ENCODE data around the gene PPP1R1B. TPM values are rescaled to one million over a fixed set of nuclear protein-coding genes. Genes with fewer than 3 reads are reported as not detected.

PPP1R1B gene
- total RNA-seq, 1 donor from 2014 or later: not detected

DNA sequence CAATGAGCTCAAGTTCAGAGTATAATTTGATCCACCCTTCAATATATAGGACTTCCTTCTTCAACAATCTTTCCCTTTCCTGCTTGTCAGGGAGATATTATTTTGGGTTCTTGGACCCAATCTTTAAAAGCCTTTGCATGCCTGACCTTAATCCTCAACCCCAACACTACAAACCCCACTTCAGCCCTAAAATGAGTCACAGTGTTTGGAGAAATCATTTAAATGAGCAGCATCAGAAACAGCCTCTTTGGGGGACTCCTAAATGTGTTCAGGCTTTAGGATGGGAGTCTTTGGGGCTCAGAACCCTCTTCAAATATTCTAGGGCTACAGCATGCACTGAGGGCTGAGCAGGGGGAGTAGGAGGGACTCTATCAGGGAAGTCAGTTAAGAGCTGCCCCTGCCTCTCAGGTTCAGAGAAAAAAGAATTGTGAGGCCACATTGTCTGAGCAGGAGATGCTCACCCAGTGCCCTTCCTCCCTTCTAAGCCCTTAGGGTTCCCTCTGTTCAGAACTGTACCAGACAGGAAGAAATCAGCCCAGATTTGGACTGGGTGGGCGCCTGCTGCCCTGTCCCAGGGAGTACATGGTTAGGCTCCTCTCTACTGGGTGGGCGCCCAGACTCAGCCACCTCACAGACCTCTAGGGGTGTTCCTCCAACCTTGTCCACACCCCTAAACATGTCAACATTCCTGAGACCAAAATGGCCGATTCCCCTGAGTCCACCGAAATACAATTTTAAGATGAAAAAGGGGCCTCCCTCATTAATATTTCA lies 24.0 kb upstream of the PPP1R1B start:
- Mint-ChIP-seq H3K9me3 (ENCODE audit: low read depth) (no peaks in the 10 kb centered on the region), H3K27ac (no peak overlapping the region), H3K27me3 (peaks cover 77% of the 10 kb centered on the region), H3K4me1 (ENCODE audit: low read depth) (no peaks in the 10 kb centered on the region), H3K4me3 (ENCODE audit: low read depth) (no peak overlapping the region), H3K36me3 (ENCODE audit: insufficient read depth) (no peaks in the 10 kb centered on the region)
- TF ChIP-seq, protein P1, sequence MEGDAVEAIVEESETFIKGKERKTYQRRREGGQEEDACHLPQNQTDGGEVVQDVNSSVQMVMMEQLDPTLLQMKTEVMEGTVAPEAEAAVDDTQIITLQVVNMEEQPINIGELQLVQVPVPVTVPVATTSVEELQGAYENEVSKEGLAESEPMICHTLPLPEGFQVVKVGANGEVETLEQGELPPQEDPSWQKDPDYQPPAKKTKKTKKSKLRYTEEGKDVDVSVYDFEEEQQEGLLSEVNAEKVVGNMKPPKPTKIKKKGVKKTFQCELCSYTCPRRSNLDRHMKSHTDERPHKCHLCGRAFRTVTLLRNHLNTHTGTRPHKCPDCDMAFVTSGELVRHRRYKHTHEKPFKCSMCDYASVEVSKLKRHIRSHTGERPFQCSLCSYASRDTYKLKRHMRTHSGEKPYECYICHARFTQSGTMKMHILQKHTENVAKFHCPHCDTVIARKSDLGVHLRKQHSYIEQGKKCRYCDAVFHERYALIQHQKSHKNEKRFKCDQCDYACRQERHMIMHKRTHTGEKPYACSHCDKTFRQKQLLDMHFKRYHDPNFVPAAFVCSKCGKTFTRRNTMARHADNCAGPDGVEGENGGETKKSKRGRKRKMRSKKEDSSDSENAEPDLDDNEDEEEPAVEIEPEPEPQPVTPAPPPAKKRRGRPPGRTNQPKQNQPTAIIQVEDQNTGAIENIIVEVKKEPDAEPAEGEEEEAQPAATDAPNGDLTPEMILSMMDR (IDR thresholded peaks at IDR 0.05; ENCODE audit: unreplicated experiment): no peak
- DNase-seq (ENCODE audit: low spot score, unreplicated experiment): no peak

DNA sequence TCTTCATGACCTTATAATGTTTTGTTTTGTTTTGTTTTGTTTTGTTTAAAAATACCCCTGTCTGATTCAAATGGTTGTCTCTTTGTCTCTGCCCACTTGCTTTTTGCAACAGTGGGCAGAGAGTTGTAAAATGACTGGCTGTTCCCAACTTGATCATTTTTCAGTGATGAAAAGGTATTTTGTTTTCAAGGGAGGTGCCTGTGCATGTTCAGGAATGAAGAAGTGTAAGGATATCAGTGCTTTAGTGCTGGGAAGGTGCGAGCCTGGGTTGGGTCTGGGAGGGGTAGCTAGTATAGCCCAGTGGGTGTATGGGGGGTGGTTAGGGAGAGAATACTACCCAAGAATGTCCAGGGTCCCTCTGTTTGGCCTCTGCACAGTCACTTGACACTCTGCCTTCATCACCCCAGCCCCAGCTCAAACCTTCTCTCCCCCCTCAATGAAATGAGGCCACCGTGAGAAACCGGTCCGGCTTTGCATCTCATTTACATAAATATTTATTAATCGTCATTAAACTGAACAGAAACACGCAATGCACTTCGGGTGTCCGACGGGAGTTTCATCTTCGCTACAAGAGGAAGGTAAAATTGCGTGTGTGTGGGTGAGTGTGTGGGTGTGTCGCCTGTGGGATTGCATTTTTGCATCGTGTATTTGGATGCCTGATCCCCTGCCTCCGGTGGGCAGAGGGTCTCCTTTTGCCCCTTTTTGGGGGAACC lies 23.3 kb upstream of the PPP1R1B start:
- no peaks in the 10 kb centered on the region for H3K36me3 Mint-ChIP-seq (ENCODE audit: insufficient read depth)
- TF ChIP-seq, protein P1 (IDR thresholded peaks at IDR 0.05; ENCODE audit: unreplicated experiment): no peak
- H3K4me3 Mint-ChIP-seq (ENCODE audit: low read depth): no peak overlapping the region
- no peak for DNase-seq (ENCODE audit: low spot score, unreplicated experiment)
- H3K9me3 Mint-ChIP-seq (ENCODE audit: low read depth): no peaks in the 10 kb centered on the region
- H3K27me3 Mint-ChIP-seq: peaks cover 73% of the 10 kb centered on the region
- no peak overlapping the region for H3K27ac Mint-ChIP-seq
- H3K4me1 Mint-ChIP-seq (ENCODE audit: low read depth): no peaks in the 10 kb centered on the region

DNA sequence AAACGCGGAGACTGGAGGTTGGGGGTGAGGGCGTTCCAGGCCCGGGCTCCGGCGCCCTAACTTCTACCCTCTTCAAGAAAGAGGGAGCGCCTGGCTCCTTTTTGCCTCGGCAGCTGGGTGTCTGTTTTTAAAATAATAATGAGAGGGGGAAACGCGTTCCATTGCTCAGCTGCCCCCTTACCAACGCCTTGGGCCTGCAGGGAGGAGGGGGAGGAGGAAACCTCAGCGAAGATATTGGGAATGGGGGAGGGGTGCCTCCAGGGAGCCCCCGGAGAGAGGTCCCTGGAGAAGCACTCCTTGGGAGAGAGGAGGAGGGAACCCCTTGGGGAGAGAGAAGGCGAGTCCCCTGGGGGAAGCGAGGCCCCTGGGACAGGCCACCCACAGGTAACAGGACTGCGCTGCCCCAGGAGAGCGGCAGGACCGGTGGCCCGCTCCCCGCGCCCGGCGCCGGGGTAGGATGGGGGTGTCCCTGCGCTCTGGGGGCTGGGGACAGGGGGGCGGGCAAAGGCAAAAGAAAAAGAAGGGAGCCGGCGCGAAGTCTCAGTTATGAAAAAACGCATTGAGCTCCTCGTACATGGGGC lies 21.8 kb upstream of the PPP1R1B start:
- Mint-ChIP-seq H3K4me1 (ENCODE audit: low read depth) (no peaks in the 10 kb centered on the region), H3K4me3 (ENCODE audit: low read depth) (no peak overlapping the region), H3K9me3 (ENCODE audit: low read depth) (no peaks in the 10 kb centered on the region), H3K36me3 (ENCODE audit: insufficient read depth) (no peaks in the 10 kb centered on the region), H3K27me3 (peaks cover 78% of the 10 kb centered on the region), H3K27ac (no peak overlapping the region)
- DNase-seq (ENCODE audit: low spot score, unreplicated experiment): no peak
- TF ChIP-seq, protein P1 (IDR thresholded peaks at IDR 0.05; ENCODE audit: unreplicated experiment): no peak

DNA sequence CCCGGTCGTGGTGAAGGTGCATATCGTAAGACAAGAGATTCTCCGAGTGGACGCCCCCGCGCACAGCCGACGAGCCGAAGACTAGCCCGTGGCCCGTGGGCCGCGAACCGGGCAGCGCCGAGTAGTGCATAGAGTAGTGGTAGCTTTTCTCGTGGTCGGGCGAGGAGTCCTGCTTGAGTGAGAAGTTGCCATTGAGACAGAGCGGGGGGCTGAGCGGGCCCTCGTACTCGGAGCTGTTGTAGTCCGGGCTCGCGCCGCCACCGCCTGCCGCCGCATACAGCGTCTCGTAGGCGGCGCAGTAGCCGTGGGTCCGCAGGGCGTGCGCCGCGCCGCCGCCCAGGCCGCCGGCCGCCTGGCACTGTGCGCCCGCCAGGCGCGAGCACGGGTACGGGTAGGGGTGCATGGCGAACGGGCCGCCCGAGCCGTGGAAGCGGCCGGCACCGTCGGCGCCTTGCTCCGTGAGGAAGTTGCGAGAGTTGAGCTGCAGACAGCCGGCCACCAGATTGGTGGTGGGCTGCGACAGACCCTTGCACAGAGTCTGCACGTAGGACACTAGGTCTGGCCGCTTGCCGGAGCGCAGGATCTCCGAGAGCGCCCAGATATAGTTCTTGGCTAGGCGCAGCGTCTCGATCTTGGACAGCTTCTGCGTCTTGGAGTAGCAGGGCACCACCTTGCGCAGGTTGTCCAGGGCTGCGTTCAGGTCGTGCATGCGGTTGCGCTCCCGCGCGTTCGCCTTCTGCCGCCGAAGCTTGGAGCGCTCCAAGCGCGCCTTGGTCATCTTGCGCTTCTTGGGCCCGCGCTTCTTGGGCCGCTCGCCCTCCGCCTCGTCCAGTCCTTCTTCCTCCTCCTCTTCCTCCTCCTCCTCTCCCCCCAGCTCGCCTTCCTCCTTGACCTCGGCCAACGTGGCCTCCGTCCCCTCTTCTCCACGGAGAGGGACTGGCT lies 21.0 kb upstream of the PPP1R1B start:
- Mint-ChIP-seq H3K36me3 (ENCODE audit: insufficient read depth) (no peaks in the 10 kb centered on the region), H3K4me1 (ENCODE audit: low read depth) (no peaks in the 10 kb centered on the region), H3K27ac (no peak overlapping the region), H3K4me3 (ENCODE audit: low read depth) (no peak overlapping the region), H3K27me3 (peaks cover 77% of the 10 kb centered on the region), H3K9me3 (ENCODE audit: low read depth) (no peaks in the 10 kb centered on the region)
- no peak for DNase-seq (ENCODE audit: low spot score, unreplicated experiment)
- TF ChIP-seq, protein P1 (IDR thresholded peaks at IDR 0.05; ENCODE audit: unreplicated experiment): no peak

All from progenitor cell of endocrine pancreas (in vitro differentiated cells).